HepG2 (cell line): ENCODE measurements around the gene RXYLT1. TPM values are rescaled to one million over a fixed set of nuclear protein-coding genes. Genes with fewer than 3 reads are reported as not detected.

Experiments used
- ELF3 ChIP-seq: IDR thresholded peaks from 2 replicates; pipeline ENCODE4 v1.6.1; 2016; ENCODE audit warnings: missing genetic modification reagents, missing compliant biosample characterization
- HNF4G ChIP-seq, 2 experiments: sonication (generic) in 1 of 2; formaldehyde crosslinking in 1 of 2; IDR thresholded peaks; 2 replicates each; pipeline versions ENCODE4 v1.4.0 to v1.6.1; 2011 to 2020; ENCODE audit warnings: borderline replicate concordance in 2 of 2, low read depth in 2 of 2, mild to moderate bottlenecking in 2 of 2, low read length in 1 of 2, missing genetic modification reagents in 1 of 2, moderate library complexity in 1 of 2
- HOXA5 ChIP-seq: sonication (generic); formaldehyde crosslinking; IDR thresholded peaks from 2 replicates; pipeline ENCODE4 v1.4.0; 2020; ENCODE audit warnings: missing genetic modification reagents
- KDM3A ChIP-seq: IDR thresholded peaks from 2 replicates; pipeline ENCODE4 v1.6.1; 2018; ENCODE audit warnings: low read depth, missing compliant biosample characterization
- NFKB2 ChIP-seq: sonication (generic); formaldehyde crosslinking; IDR thresholded peaks from 2 replicates; pipeline ENCODE4 v1.4.0; 2020; ENCODE audit warnings: missing genetic modification reagents, borderline replicate concordance
- PAWR ChIP-seq: sonication (generic); formaldehyde crosslinking; IDR thresholded peaks from 2 replicates; pipeline ENCODE4 v1.4.0; 2020; ENCODE audit warnings: missing genetic modification reagents, mild to moderate bottlenecking, borderline replicate concordance
- PHF8 ChIP-seq: sonication (generic); formaldehyde crosslinking; IDR thresholded peaks from 2 replicates; pipeline ENCODE4 v1.5.0; 2020; ENCODE audit warnings: missing genetic modification reagents
- SRY ChIP-seq: sonication (generic); formaldehyde crosslinking; IDR thresholded peaks from 2 replicates; pipeline ENCODE4 v1.8.0; 2022; ENCODE audit warnings: mild to moderate bottlenecking, missing genetic modification reagents
- TFE3 ChIP-seq: IDR thresholded peaks from 2 replicates; pipeline ENCODE4 v1.6.1; 2016
- THAP8 ChIP-seq: sonication (generic); formaldehyde crosslinking; IDR thresholded peaks from 2 replicates; pipeline ENCODE4 v1.5.1; 2020; ENCODE audit warnings: missing genetic modification reagents, mild to moderate bottlenecking, borderline replicate concordance
- U2AF1 ChIP-seq: fragments of 200-400 bp; formaldehyde crosslinking; optimal IDR thresholded peaks from 2 replicates; pipeline ENCODE3; 2017; ENCODE audit warnings: mild to moderate bottlenecking, low read depth, low read length
- ZBTB1 ChIP-seq: sonication (generic); formaldehyde crosslinking; IDR thresholded peaks from 2 replicates; pipeline ENCODE4 v1.4.0; 2020; ENCODE audit warnings: missing genetic modification reagents, borderline replicate concordance
- ZBTB38 ChIP-seq: sonication (generic); formaldehyde crosslinking; IDR thresholded peaks from 2 replicates; pipeline ENCODE4 v1.5.1; 2020; ENCODE audit warnings: mild to moderate bottlenecking, missing genetic modification reagents
- ZNF138 ChIP-seq: sonication (generic); formaldehyde crosslinking; IDR thresholded peaks from 2 replicates; pipeline ENCODE4 v1.5.0; 2020; ENCODE audit warnings: mild to moderate bottlenecking, low read depth, missing genetic modification reagents
- ZNF205 ChIP-seq: IDR thresholded peaks from 2 replicates; pipeline ENCODE4 v1.6.1; 2018; ENCODE audit warnings: missing biosample characterization, missing genetic modification reagents
- ZNF672 ChIP-seq: sonication (generic); formaldehyde crosslinking; IDR thresholded peaks from 2 replicates; pipeline ENCODE4 v1.8.1; 2022; ENCODE audit warnings: missing genetic modification reagents
- ZNF770 ChIP-seq: sonication (generic); formaldehyde crosslinking; IDR thresholded peaks from 2 replicates; pipeline ENCODE4 v1.5.0; 2020; ENCODE audit warnings: mild to moderate bottlenecking, missing genetic modification reagents
- polyA plus RNA-seq, 8 experiments: library from polyadenylated mRNA; depleted of rRNA in 3 of 8; stranded (reverse) in 7 of 8; unstranded in 1 of 8; fragments of >200 nt; fragmentation: Illumina TruSeq in 4 of 8; extraction: Trizol in 4 of 8; gene quantifications; 2 replicates each; pipeline versions ENCODE4 v1.2.1 to v1.2.3, GENCODE V29; 2011 to 2016; ENCODE audit warnings: low read depth in 4 of 8, missing spikeins in 1 of 8, mixed read lengths in 1 of 8; ENCODE audit not compliant: insufficient read depth in 1 of 8
- total RNA-seq, 5 experiments: library from RNA; depleted of rRNA; stranded (reverse); fragments of >200 nt; fragmentation: Illumina TruSeq; extraction: Trizol; gene quantifications; 2 replicates each; pipeline ENCODE4 v1.2.3, GENCODE V29; 2016; ENCODE audit warnings: low read depth in 1 of 5
- TF ChIP-seq, protein P1 (sequence below): IDR thresholded peaks from 2 replicates; pipeline ENCODE4 v1.6.1; 2012; ENCODE audit warnings: inconsistent platforms
- TF ChIP-seq, protein P2 (sequence below): sonication (generic); formaldehyde crosslinking; IDR thresholded peaks from 2 replicates; pipeline ENCODE4 v1.4.0; 2020; ENCODE audit warnings: missing genetic modification reagents, mild to moderate bottlenecking, borderline replicate concordance
- TF ChIP-seq, protein P3 (sequence below): sonication (generic); formaldehyde crosslinking; IDR thresholded peaks from 2 replicates; pipeline ENCODE4 v1.4.0; 2020; ENCODE audit warnings: missing genetic modification reagents

The RXYLT1 gene
- total and polyA plus RNA-seq, 2 of the 13 experiments (the other 11 are each of a cell fraction or from before 2014, with no cell fraction given): 8.3 to 15.5 TPM

DNA sequence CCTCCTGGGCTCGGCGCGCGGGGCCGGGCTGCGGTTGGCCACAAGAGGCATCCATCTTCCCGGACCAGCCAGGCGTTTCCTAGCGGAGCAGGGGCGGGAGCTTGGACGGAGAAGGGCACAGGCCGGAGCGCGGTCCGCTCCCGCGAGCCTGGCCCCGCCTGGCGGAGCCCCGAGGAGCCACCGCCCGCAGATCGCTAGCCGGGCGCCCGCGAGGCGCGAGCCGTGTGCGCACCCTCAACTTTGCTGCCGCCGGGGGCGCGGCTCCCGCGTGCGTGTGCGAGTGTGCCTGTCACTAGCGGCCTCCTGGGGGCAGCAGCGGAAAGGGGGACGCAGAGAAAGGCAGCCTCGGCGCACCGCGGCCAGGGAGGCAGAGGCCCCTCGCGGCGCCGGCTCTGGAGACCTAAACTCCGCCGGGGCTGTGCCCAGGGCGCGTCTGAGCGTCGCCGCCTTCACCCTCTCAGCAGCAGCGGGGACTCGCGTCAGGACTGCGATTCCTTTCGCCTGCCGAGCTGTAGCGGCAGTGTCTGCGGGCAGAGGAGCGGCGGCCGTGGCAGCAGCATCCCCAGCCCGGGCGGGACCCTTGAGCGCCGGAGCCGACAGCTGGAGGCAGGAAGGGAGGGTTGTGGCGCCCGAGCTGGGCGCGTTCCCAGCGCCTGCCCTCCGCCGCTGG is 64.1 kb downstream of the RXYLT1 start (continued):
- TF ChIP-seq ELF3 (CRISPR knock-in tag): no peak; the same call in none of the 2 replicates
- no peak for TF ChIP-seq HNF4G (IDR thresholded peaks at IDR 0.05; ENCODE audit: borderline replicate concordance, low read depth, low read length)
- peak; percentile 45; the same call in 1 of the 2 replicates for TF ChIP-seq HNF4G (CRISPR knock-in tag; IDR thresholded peaks at IDR 0.05; ENCODE audit: borderline replicate concordance, low read depth)
- no peak for TF ChIP-seq U2AF1
- peak; percentile 79; the same call in 1 of the 2 replicates for TF ChIP-seq NFKB2 (CRISPR knock-in tag)
- TF ChIP-seq, protein P1, sequence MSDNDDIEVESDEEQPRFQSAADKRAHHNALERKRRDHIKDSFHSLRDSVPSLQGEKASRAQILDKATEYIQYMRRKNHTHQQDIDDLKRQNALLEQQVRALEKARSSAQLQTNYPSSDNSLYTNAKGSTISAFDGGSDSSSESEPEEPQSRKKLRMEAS: peak; percentile 90
- TF ChIP-seq PHF8: peak; percentile 80
- TF ChIP-seq ZBTB1: no peak
- peak; percentile 64 for TF ChIP-seq TFE3 (CRISPR knock-in tag)
- TF ChIP-seq HOXA5 (CRISPR knock-in tag): peak; percentile 65; the same call in 1 of the 2 replicates
- TF ChIP-seq PAWR (CRISPR knock-in tag): peak; percentile 85; the same call in 1 of the 2 replicates
- TF ChIP-seq ZBTB38 (CRISPR knock-in tag): peak; percentile 83
- TF ChIP-seq, protein P2, sequence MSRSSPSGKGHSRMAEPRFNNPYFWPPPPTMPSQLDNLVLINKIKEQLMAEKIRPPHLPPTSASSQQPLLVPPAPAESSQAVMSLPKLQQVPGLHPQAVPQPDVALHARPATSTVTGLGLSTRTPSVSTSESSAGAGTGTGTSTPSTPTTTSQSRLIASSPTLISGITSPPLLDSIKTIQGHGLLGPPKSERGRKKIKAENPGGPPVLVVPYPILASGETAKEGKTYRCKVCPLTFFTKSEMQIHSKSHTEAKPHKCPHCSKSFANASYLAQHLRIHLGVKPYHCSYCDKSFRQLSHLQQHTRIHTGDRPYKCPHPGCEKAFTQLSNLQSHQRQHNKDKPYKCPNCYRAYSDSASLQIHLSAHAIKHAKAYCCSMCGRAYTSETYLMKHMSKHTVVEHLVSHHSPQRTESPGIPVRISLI: peak; percentile 60; the same call in 1 of the 2 replicates
- 0 out of 2 replicates have a peak, but pooled peaks have one; percentile 29 for TF ChIP-seq THAP8 (CRISPR knock-in tag)
- 0 out of 2 replicates have a peak, but pooled peaks have one; percentile 9 for TF ChIP-seq ZNF672
- peak; percentile 76; the same call in 1 of the 2 replicates for TF ChIP-seq ZNF205 (CRISPR knock-in tag)
- TF ChIP-seq SRY: no peak
- peak; percentile 92 for TF ChIP-seq ZNF770 (CRISPR knock-in tag)
- TF ChIP-seq, protein P3, sequence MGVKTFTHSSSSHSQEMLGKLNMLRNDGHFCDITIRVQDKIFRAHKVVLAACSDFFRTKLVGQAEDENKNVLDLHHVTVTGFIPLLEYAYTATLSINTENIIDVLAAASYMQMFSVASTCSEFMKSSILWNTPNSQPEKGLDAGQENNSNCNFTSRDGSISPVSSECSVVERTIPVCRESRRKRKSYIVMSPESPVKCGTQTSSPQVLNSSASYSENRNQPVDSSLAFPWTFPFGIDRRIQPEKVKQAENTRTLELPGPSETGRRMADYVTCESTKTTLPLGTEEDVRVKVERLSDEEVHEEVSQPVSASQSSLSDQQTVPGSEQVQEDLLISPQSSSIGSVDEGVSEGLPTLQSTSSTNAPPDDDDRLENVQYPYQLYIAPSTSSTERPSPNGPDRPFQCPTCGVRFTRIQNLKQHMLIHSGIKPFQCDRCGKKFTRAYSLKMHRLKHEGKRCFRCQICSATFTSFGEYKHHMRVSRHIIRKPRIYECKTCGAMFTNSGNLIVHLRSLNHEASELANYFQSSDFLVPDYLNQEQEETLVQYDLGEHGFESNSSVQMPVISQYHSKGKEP: no peak
- peak; percentile 33; the same call in 1 of the 2 replicates for TF ChIP-seq ZNF138 (CRISPR knock-in tag)
- peak; percentile 97 for TF ChIP-seq KDM3A (CRISPR knock-in tag)
